ENCODE data around the gene TMEM192.
"Not testable (repeated sequence)": the region's sequence is repeated elsewhere in the genome, so short reads cannot be mapped to it uniquely, and the experiment has no call there.

The TMEM192 gene

GRCh38 chr4:165092187-165092586 lies 20.5 kb downstream of the TMEM192 start:
- not testable (repeated sequence) for DNase-seq (ENCODE audit: low read depth)

DNA sequence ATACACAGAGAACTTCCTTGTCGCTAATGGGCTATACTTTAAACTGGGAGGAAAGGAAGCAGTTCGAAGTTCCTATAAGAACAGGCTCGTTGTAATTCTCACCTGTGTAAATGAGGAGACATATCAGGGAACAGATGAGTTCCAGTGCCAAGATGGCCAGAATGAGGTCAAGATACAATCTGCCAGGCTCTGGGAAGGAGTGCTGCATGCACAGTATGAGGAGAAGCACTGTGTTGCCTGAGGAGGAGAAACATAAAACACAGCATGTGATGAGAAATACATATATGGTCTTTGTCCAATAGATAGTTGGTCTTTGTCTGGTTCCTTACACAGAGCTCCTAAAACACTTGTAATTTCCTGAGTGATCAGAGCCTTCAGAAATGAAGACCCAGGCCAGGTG lies 24.3 kb downstream of the TMEM192 start:
- no peak for DNase-seq (ENCODE audit: low read depth)

DNA sequence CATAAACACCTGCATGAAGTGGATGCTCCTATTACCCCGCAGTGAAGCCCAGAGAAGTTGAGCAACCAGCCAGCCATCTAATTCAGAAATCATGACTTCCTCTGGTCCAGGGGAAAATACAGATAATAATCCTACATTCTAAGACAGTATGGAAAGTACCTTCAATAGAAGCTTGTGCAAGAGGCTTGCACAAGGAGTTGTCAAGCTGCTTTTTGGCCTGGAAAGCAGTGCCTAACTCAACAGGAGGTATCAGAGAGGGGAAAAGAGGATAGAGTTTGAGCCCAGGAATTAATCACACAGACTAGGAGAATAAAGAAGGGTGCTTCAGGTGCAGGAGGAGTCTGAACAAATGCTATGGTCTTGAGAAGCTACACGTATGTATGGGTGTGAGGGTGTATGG lies 26.7 kb downstream of the TMEM192 start:
- DNase-seq (ENCODE audit: low read depth) = no peak

DNA sequence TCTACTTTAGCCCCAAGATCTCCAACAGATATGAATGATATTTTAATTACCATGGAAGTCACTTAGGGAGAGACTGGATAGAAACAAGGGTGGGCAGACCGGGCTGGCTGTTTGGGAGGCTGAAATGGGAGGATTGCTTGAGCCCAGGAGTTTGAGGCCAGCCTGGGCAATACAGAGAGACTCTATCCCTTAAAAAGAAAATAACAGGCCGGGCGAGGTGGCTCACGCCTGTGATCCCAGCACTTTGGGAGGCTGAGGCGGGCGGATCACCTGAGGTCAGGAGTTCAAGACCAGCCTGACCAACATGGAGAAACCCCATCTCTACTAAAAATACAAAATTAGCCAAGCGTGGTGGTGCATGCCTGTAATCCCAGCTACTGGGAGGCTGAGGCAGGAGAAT lies 27.9 kb downstream of the TMEM192 start:
- not testable (repeated sequence) for DNase-seq (ENCODE audit: low read depth)

- no peak for DNase-seq (ENCODE audit: low read depth)
These were observed 33.2 kb downstream of the TMEM192 start for GRCh38 chr4:165079476-165079875.

DNA sequence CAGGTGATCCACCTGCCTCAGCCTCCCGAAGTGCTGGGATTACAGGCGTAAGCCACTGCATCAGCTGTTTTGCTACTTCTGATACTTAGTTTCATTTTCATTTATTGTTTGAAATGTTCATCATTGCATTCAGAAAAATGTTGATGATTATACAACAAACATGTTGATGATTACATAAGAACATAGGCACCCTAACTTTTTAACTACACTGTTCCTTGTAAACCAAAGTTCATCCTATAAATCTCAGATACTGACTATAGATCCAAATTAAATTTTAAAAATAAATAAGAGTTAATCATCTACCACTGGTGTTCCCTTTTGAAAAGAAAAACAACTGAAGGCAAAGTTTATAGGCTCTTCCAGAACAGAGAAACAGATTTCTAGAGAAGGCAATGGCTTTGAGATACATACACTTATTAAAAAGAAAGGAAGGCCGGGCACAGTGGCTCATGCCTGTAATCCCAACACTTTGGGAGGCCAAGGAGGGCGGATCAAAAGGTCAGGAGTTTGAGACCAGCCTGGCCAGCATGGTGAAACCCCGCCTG lies 35.6 kb downstream of the TMEM192 start:
- no peak for DNase-seq (ENCODE audit: low read depth)

GRCh38 chr4:165073346-165073745 lies 39.3 kb downstream of the TMEM192 start:
- DNase-seq (ENCODE audit: low read depth) = not testable (repeated sequence)

GRCh38 chr4:165070560-165070959 lies 42.1 kb downstream of the TMEM192 start:
- no peak for DNase-seq (ENCODE audit: low read depth)

GRCh38 chr4:165060938-165061337 lies 51.7 kb downstream of the TMEM192 start:
- no peak for DNase-seq (ENCODE audit: low read depth)

- no peak for DNase-seq (ENCODE audit: low read depth)
These were observed 53.3 kb downstream of the TMEM192 start for GRCh38 chr4:165059386-165059785.

DNA sequence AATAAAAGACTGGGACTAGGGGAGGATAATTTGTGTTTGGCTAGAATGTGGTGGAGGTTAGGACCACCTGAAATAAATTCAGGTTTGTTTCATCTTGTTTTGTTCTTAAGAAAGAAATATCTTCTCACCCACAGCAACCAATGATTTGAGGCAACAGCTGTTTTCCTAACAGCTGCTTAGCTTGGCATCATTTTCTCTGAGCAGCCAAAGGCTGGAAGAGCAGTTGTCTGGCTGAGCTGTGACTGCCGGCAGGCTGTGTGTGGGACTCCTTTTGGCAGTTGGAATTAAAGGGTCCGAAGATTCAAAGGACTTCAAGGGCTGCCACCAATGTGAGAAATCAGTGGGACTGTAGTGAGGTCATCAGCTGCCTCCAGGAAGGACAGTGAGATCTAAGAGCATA lies 54.0 kb downstream of the TMEM192 start:
- no peak for DNase-seq (ENCODE audit: low read depth)

GRCh38 chr4:165055601-165056000 lies 57.1 kb downstream of the TMEM192 start:
- DNase-seq (ENCODE audit: low read depth) = no peak

GRCh38 chr4:165053645-165054044 lies 59.0 kb downstream of the TMEM192 start, which contains the start of gene TRIM75:
Gene TRIM75, plus strand, starts transcription at chr4:165053866. Its CDS starts 5,282 bp downstream, at chr4:165059148.
- no peak for DNase-seq (ENCODE audit: low read depth)

DNA sequence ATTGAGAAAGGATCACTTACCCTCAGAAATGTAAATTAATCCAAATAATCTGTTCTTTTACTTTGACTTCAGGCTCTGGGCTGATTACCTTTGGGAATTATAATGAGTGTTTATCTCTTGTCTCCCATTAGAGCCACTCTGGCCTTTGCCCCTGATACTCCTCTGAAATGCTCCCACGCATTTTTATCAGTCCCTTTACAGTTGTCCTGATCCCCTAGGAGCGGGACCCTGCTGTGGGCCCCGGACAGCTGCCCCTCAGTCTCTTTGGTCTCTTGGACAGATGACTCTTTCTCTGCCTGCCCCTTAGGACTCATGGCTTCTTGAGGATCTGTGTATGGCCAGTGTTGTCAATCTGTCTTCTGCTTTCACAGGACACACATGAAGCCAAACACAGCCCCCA lies 60.0 kb downstream of the TMEM192 start:
- no peak for DNase-seq (ENCODE audit: low read depth)

- no peak for DNase-seq (ENCODE audit: low read depth)
These were observed 64.5 kb downstream of the TMEM192 start for GRCh38 chr4:165048170-165048569.

DNA sequence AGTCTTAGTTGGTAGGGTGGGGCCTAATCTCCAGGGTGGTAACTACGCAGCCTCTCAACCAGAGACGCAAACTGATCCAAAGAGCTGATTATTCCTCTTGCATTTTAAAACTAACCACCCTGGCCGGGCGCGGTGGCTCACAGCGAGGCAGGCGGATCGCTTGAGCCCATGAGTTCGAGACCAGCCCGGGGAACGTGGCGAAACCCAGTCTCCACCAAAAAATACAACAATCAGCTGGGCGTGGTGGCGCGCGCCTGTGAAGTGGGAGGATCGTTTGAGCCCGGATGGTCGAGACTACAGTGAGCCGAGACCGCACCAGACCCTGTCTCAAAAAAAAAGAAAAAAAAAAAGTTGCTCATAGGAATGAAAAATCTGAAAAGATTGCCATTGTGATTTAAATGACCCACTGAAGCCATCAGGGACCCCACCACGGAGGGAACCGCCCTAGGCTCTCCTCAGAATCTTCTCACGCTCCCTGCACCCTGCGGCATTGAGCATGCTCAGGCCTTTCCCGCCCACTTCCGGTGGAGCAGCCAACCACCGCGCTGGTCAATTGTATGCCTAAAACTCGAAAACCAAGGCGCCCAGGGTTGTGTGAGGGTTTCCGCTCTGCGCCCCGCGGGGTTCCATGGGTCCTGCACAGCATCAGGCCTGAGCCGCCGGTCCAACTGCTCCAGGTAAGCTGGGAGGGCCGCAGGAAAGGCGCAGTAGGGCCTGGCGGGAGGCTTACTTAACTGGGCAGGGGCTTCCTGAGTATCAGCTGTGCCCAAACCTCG lies 81.0 kb downstream of the TMEM192 start, which contains the start of gene TRIM60:
Gene TRIM60 (plus strand): TSS at position 564 of the 776 bp plus-strand sequence. CDS start 8,074 bp downstream, outside the sequence.
- no peak for DNase-seq (ENCODE audit: low read depth)

- no peak for DNase-seq (ENCODE audit: low read depth)
These were observed 84.8 kb downstream of the TMEM192 start for GRCh38 chr4:165027762-165028402.

DNA sequence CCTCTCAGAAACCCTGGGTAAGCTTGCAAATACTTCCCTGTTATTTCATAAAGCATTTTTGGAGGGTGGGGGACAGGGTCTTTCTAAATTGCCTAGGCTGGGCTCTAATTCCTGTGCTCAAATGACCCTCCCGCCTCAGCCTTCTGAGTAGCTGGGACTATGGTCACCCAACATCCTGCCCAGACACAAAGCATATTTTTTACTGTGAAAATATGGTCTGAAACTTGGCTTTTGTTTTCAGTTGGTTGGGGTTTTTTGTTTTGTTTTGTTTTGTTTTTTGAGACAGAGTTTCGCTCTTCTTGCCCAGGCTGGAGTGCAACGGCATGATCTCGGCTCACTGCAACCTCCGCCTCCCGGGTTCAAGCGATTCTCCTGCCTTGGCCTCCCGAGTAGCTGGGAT lies 86.9 kb downstream of the TMEM192 start:
- not testable (repeated sequence) for DNase-seq (ENCODE audit: low read depth)
